Kidney (tissue), 14 donors: ENCODE data around the gene ARL15. TPM values are rescaled to one million over a fixed set of nuclear protein-coding genes. Genes with fewer than 3 reads are reported as not detected.

Experiments used
- DNase-seq, 5 donors: peaks; one replicate each; pipeline ENCODE4 v3.0.0-alpha.2; 2013 to 2020
- FAIRE-seq: peaks from 2 replicates; lab custom pipeline; 2012; peaks lifted over from hg19 to GRCh38; lab: Jason Lieb, UNC
- H3K27ac ChIP-seq, 2 donors: one replicate each; pipeline ENCODE4 v1.7.0; 2013; ENCODE audit warnings: low read depth in 2 of 2, low read length in 2 of 2, inconsistent platforms in 1 of 2
- H3K27me3 ChIP-seq: one replicate; pipeline ENCODE4 v1.7.1; 2013; ENCODE audit warnings: low read length, inconsistent platforms; ENCODE audit not compliant: control insufficient read depth, insufficient read depth
- H3K36me3 ChIP-seq, 3 donors: one replicate each; pipeline versions ENCODE4 v1.7.0 to v1.7.1; 2013; ENCODE audit warnings: low read length in 3 of 3, control low read depth in 1 of 3, inconsistent platforms in 1 of 3; ENCODE audit not compliant: insufficient read depth in 3 of 3, control insufficient read depth in 2 of 3
- H3K4me1 ChIP-seq, 3 donors: one replicate each; pipeline versions ENCODE4 v1.7.0 to v1.7.1; 2013; ENCODE audit warnings: low read length in 3 of 3, inconsistent platforms in 1 of 3, low read depth in 1 of 3; ENCODE audit not compliant: control insufficient read depth in 2 of 3, insufficient read depth in 2 of 3
- H3K4me3 ChIP-seq, 3 donors: one replicate each; pipeline versions ENCODE4 v1.7.0 to v1.8.1; 2013; ENCODE audit warnings: low read length in 3 of 3, control low read depth in 1 of 3, inconsistent platforms in 1 of 3
- H3K9ac ChIP-seq, 3 donors: one replicate each; pipeline versions ENCODE4 v1.7.0 to v1.7.1; 2013; ENCODE audit warnings: low read length in 3 of 3, control low read depth in 1 of 3, inconsistent platforms in 1 of 3
- H3K9me3 ChIP-seq, 3 donors: one replicate each; pipeline versions ENCODE4 v1.7.0 to v1.7.1; 2013; ENCODE audit warnings: low read length in 3 of 3, control low read depth in 1 of 3, inconsistent platforms in 1 of 3; ENCODE audit not compliant: control insufficient read depth in 2 of 3, insufficient read depth in 1 of 3
- CTCF ChIP-seq: IDR thresholded peaks from 3 replicates; pipeline ENCODE4 v1.5.1; 2012; ENCODE audit warnings: mild to moderate bottlenecking, moderate library complexity, borderline replicate concordance; ENCODE audit not compliant: insufficient read depth; ENCODE audit errors: extremely low read depth
- intact Hi-C: fragments of 100-400 bp; cut with DNase I; formaldehyde crosslinking; loops from one replicate; pipeline ENCODE4 v1.11.1; 2022
- polyA plus RNA-seq: library from polyadenylated mRNA; stranded (reverse); fragments of 350-450 nt; fragmentation: Illumina TruSeq; extraction: RNeasy Lipid Tissue Mini Kit (QIAGEN cat#74804); gene quantifications from one replicate; pipeline ENCODE4 v1.2.3, GENCODE V29; 2014; ENCODE audit warnings: low read depth, low replicate concordance; ENCODE audit not compliant: insufficient read depth
- total RNA-seq: library from RNA; stranded (reverse); fragmentation: NEBNext Ultra II Directional; extraction: Animal tissue kit (Norgen Biotek cat#: 25700); gene quantifications from one replicate; pipeline ENCODE4 v1.2.1, GENCODE V29; 2021
- donor health status: control.
- donor health status: control.
- donor health status: control.
- donor health status: control.
- donor health status: control.
- donor health status: DM: yes; HTN: yes; CAD: no.
- donor health status: Normal renal cell carcinoma (clear cell type).

The ARL15 gene
- total and polyA plus RNA-seq, 2 donors from 2014 or later = 21.1 to 36.6 TPM

GRCh38 chr5:54324651-54325271, 14.4 kb upstream of the ARL15 start:
- no peaks in the 10 kb centered on the region for H3K9me3 ChIP-seq
- no peaks in the 10 kb centered on the region for H3K36me3 ChIP-seq
- FAIRE-seq (no peak), DNase-seq (no peak)
- H3K4me3 ChIP-seq = no peak overlapping the region
- no peak for TF ChIP-seq CTCF
- intact Hi-C loops = no loop called here
- no peak overlapping the region for H3K27ac ChIP-seq
- no peak overlapping the region for H3K9ac ChIP-seq
- no peaks in the 10 kb centered on the region for H3K27me3 ChIP-seq
- peaks cover 0 to 1% (median 0%) of the 10 kb centered on the region in 3 donors for H3K4me1 ChIP-seq

- TF ChIP-seq CTCF = no peak
- H3K36me3 ChIP-seq = no peaks in the 10 kb centered on the region
- DNase-seq (no peak), FAIRE-seq (no peak)
- intact Hi-C loops = no loop called here
- H3K27ac ChIP-seq = no peak overlapping the region
- peaks cover 0 to 3% (median 0%) of the 10 kb centered on the region in 3 donors for H3K4me1 ChIP-seq
- no peak overlapping the region for H3K9ac ChIP-seq
- H3K4me3 ChIP-seq = no peak overlapping the region
- H3K27me3 ChIP-seq = no peaks in the 10 kb centered on the region
- H3K9me3 ChIP-seq = no peaks in the 10 kb centered on the region
Measured at GRCh38 chr5:54323495-54323894, 13.1 kb upstream of the ARL15 start.

GRCh38 chr5:54320256-54320655, 9.9 kb upstream of the ARL15 start:
- intact Hi-C loops = no loop called here
- no peak for DNase-seq
- Histone ChIP-seq H3K4me3 (no peak overlapping the region), H3K36me3 (no peaks in the 10 kb centered on the region), H3K9ac (no peak overlapping the region), H3K4me1 (peaks cover 0 to 3% (median 0%) of the 10 kb centered on the region in 3 donors), H3K27me3 (no peaks in the 10 kb centered on the region), H3K27ac (no peak overlapping the region), H3K9me3 (no peaks in the 10 kb centered on the region)
- TF ChIP-seq CTCF = no peak
- FAIRE-seq = no peak
